ENCODE results near the gene GGACT.
"Not testable (repeated sequence)": the region's sequence is repeated elsewhere in the genome, so short reads cannot be mapped to it uniquely, and the experiment has no call there.

Gene GGACT

DNA sequence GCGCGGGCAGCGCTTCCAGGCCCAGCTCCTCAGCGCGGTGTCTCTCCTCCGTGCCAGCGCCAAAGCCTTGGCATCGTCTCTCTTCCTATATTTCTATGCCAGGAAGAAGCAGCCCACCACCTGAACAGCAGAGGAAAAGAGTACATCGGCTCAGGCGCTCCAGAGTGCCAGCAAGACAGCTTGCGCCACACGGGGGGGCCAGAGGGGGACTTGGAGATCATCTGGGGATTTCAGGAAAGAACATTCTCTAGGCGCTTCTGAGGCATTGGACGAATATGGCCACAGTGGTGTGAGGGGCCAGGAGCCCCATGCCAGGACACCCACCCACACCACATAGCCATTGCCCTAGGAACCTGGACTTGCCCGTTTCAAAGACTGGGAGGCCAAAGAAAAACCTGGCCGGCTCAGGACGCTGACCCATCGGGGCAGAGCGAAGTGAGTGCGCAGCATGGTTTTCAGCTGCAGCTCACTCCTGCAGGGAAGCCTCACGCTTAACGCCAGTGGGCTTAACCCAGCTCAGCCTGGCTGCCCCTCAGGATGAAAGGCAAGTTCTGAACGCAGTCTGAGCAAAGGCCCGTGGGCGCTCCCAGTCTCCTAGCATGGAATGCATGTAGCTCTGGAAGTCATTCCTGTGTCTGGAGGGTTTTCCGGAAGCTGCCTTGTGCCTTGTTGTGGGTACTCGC lies 62.1 kb downstream of the GGACT start:
- no peak for DNase-seq

DNA sequence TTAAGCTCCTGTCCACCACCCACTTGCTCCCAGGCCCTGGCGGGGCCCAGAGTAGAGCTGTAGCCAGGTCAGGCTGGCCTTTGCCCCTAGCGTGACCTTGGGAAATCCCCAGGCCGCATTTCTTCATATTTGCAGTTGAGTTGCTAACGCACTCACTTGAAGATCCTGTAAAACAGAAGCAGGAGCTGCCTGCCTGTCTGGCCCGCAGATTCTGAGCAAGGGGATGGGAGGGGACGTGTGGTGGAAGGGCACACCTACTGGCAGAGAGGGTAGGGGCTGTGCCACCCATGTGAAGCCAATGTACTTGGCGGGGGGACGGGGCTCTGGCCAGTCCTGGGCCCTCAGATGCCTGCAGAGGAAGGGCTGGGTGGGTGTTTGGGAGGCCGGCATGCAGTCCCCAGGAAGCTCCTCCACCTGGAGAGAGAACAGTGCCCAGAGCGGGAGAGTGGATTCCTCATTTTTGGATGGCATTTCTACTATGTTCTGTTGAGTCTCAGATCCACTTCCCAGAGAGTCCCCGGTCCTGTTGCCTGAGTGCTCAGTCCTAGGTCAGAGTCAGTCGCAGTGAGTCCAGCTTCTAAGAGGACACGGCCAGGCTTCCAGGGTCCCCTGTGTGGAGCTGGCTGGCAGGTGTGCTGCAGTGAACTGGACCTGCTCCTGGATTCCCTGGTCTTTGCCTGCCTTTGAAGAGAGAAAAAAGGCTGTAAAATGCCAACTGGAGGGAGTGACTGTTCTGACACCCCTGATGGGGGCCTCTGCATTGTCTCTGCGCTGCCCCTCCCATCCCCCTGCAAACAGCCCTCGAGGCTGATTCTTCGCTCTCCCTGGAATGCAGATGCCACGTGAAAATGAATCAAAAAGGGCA lies 62.9 kb downstream of the GGACT start:
- no peak for DNase-seq

DNA sequence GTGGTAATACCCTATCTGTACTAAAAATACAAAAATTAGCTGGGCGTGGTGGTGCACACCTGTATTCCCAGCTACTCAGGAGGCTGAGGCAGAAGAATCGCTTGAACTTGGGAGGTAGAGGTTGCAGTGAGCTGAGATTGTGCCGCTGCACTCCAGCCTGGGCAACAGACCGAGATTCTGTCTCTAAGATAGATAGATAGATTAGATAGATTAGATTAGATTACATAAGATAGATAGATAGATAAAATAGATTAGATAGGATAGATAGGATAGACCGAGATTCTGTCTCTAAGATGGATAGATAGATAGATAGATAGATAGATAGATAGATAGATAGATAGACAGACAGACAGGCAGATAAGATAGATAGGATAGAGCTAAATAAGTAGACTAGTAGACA lies 63.9 kb downstream of the GGACT start:
- DNase-seq, result not testable (repeated sequence)

DNA sequence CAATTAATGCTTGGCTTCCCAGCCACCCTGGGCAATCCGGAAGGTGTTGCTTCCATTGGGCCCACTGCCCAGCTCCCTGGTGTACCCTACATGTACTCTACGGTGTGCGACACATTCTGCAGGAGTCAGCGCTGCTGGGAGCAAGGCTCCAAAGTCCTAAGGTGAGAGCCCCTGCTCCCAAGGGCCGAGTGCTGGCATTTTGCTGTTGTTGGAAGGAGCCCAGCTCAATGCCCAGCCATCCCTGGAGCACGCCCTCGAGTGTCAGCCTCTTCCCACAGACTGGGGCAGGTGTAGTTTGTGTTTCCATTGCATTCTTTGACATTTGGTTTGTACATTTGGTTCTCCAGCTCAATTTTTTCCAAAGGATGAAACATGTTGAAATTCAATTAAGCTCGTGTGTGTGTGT lies 64.6 kb downstream of the GGACT start:
- DNase-seq, result no peak

DNA sequence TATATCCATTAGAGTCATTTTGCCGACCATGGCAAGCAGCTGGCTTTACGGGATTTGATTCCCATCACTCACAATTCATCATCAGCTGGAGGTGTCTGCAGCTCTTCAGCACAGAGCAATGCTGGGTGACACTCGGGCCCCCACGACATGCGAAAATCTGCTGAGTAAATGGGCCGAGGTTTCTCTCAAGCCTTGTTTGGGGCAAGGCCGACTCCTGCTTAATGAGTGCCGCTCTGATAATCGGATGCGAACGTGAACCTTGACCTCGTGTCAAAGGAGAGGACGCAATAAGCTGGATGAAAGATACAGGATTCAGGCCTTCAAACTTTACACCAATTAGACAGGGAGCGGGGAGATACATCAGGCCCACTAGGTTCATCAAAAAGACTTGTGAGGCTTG lies 65.2 kb downstream of the GGACT start:
- DNase-seq, result no peak

DNA sequence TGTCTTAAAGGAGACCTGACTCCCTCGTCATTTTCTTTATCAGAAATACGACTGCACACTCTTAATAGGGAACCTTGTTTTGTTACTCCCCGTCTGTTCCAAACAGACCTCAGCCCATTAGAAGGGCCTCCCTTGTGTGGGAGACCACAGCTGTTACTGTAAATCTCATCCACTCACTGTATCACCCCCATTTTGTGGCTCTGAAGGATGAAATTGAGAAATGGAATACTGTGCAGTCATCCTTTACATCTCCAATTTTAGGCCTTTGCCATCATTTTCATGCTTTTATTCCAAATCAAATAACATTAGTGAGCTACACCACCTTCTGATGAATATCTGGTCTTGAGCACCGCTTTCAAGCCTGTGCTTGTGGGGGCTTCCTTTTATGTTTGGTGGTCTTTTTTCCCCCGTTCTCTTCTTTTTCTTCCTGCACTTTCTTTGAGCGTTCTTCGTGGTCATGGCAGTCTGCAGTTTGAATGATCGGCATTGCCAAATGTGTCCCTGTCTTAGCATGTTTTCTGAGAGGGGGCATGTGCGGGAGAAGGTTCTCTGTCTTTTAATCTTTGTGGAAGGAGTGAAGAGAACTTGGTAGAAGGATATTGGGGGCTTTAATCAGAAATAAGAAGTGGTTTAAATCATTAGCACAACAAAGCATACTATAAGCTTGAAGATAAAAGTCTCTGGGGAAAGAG lies 65.8 kb downstream of the GGACT start:
- DNase-seq, result no peak

DNA sequence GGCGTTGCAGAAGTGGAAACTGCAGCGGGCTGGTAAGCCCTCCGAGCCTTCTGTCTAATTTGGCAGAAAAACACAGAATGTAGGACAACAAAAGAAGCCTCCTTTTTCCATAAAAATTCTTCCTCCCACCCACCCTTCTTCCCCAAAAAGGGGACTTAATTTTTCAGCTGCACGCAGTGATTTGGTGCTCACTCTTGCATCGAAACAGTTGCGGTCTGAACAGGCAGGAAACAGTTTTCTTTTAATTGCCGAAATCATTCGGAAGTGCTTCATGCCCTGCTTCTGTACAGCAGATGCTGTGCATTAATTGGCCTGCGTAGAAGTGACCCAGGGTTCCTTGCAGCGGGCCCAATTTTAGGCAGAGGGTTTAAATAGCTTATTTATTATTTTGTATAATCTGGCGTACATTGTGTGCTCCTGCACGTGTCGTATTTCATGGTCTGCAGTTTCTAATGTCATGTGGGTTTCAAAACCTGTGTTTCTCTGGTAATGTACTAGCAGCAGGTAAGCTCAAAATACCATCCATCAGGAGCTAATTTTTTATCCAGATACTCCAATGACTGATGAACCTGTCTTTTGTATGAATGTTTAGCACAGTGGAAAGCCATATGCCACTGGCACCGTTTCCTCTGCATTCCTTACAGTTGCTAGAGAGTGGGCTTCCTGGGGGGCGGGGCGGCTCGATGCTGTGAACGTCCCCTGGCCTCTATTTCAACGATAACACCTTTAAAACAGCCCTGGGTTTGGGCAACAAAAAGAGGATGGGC lies 66.6 kb downstream of the GGACT start:
- no peak for DNase-seq

DNA sequence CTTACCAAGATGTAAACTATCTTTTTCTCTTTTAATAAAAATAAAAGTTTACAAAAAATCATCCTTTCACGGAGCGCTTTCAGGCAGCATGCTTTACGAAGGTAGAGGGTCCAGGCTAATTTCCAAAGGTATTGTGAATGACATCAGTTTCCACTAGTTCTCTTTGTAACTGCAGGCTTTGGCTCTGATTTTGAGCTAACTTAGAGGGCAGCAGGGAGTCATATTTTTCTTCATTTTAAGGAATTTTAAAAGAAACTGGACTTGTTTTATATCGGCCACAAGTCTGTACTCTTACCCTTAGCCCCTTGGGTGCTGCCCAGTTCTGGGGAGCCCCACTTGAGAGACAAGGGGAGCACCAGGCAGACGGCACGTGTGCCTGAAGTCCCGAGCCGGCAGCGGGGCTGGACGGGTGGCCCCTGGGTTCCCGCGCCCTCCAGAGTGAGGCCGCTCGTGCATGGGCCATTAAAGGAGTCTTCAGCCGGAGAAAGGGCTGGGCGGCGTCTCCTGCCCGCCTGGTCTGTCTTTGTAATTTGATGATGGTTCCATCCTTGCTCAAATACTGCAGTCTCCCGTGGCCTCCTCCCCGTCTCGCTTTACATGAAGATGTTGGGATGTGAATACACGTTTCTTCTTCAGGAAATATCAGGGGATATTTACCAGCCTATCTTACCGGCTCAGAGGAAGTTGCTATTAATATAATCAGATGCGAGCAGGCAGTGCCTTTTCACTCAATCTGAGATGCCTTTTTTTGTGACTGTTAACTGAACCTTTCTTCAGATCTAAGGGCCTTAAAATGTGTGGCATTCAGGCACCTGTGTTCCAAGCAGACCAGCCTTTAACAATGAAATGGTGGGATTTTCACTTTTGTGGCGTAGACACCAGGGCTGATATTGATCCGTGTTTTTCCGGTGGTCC lies 67.4 kb downstream of the GGACT start:
- DNase-seq, result no peak

DNA sequence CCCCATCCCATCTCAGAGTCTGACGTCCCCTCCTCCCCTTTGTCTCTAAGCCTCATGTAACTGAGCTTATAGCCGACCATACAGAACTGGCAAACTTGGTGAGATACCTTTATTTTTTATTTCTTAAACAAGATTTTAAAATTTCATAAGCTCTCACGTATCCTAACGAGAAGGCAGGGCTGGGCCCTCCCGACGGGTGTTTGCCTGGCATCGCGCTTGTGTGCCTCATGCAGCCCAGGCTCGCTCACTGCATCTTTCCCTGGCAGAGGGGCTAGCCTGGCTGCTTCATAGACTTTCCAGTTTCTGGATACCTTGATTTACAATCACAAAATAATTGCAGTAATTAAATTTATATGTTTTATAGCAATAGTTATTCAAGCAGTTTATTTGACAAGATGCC lies 69.0 kb downstream of the GGACT start:
- no peak for DNase-seq

DNA sequence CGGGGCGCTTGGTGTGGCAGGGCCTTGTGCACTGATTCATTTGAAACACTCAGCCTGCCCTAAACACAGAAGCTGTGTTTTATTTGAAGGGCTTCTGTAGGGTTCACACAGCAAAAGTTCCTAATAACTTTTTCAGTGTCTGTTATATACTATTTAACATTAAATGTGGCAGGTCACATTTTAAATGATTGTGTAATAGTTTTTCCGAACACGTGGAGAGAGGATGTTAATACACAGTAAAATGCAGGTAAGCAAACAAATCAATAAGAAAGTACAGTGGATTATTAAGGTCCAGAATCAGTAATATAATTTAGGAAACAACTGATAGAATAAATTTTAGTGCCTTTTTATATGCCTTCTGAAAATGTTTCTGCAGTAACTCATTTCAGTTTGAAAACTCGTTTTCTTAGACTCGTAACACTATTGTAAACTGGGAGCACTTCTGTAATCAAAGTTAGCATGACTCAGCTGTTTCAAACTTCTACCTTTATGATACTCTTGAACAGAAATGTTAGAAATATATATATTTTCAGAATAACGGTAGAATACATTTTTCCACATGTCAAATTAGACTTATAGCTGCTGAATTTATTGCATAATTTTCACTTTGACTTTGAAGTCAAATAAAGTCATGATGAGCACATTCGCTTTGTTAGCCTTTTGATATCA lies 70.1 kb downstream of the GGACT start:
- no peak for DNase-seq

DNA sequence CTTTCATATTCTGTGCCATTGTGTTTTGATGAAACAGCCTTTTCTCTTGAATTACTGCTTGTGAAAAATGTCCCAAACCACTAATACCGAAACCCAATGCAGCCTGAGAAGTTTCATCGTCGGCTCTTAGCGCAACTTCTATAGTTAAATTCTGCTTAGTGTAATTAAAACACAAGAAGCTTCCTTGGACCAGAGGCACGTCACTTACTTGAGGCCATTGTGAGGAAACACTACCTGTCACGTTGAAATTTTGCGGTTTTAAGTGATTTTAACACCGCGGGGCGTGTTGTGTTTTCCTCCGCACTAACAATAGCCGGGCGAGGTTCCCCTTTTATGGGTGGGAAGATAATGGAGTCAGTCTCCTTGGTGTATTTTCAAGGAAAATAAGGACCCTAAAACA lies 70.9 kb downstream of the GGACT start:
- no peak for DNase-seq

DNA sequence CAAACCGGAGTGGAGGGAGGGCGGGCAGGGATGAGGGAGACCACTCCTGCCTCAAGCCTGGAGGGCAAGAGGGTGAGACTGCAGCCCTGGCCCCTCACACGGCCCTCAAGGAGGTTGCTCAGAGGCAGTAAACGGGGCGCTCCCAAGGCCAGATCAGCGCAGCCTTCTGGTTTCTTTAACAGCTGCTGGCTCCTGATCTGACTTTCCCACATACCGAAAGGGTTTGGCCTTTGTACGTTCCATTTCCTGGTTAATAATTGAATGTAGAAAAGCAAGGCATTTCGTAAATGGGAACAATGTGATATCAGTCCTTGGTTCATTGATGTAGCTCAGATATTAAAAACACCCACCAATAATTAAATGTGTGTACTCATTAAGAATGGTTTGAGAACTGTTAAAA lies 71.5 kb downstream of the GGACT start:
- DNase-seq, result no peak

DNA sequence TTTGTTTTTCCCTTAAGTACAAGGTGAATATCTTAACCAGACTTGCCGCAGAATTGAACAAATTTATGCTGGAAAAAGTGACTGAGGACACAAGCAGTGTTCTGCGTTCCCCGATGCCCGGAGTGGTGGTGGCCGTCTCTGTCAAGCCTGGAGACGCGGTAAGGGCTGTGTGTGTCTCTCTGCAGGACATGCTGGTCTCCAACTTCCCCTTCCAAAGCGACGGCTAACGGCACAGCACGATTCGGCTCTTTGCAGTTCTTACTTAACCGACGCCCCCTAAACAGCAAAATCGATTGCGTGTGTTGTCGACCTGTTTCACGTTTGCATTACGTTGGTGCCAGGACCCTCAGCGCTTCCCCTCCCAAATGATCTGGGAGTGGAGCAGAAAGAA lies 73.2 kb downstream of the GGACT start:
- DNase-seq, result no peak

DNA sequence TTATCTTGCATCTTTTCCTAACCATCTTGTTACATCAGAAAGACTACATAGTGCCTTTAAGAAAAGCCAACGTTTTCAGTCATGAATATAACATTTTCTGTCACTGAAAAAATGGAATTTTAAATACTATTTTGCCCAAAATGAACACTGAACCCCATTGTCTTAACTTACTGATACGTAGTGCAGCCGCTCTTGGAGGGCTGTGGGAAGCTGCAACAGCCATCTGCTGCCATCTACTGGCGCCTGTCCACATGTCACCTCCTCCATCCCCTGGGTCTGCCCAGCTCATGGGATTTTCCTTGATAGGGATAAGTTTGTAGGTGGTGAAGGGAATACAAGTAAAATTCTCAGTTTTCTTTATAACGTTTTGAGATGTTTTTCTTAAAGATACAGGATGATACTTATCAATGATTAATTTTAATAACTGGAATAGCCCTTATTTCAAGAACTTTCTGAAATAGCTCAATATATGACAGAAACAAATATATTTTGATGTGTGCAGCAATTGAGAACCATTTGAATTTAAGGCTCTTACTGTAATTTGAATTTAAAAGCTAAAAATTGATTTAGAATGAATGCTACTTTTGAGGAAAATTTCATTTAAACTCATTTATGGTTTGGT lies 73.7 kb downstream of the GGACT start:
- peak; percentile 79 for DNase-seq

DNA sequence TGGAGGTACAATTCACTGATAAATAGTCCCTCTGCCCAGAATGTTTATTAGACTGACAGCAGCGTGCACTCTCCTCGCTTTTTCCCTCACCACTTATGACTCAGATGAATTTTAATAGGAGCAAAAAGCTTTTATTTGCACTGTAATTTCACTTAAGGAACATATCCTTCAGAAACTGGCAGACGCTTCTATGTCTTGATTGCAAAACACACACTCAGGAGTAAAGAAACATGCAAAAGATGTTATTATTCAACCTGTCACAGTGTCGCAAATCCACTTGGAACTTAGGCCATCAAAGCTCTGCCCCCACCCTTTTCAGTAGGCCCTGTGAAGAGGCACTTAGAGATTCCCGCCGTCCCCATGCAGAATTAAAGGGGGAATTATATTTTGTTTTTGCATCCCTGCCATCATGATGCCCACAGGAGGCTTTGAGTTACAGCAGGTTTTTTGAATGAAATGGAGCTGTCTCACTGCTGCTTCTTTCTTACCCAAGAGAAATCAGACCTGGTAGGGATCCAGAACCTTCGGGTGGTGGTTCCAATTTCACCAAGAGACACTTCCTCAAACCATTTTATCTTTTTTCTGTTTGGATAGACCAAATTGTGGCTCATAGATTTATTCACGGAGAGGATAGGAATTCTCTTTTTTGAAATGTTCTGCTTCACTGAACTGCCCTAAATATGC lies 74.5 kb downstream of the GGACT start:
- no peak for DNase-seq

DNA sequence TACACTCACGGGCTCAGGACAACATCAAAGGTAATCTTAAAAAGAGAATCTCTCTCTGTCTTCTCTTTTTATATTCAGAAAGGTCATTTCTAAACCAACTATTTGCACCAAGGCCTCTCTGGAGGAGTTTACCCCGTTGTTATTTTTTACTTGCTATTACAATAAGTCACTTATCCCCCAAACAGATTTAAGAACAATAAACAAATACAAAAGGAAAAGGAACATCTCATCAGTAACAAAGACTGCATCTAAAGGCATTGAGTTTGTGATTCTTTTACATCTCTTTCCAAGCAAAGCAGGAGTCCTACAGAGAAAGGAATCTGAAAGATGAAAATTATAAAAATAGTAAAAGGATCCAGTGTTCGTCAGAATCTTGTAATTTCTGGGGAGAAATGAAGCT lies 75.4 kb downstream of the GGACT start:
- DNase-seq, result no peak

DNA sequence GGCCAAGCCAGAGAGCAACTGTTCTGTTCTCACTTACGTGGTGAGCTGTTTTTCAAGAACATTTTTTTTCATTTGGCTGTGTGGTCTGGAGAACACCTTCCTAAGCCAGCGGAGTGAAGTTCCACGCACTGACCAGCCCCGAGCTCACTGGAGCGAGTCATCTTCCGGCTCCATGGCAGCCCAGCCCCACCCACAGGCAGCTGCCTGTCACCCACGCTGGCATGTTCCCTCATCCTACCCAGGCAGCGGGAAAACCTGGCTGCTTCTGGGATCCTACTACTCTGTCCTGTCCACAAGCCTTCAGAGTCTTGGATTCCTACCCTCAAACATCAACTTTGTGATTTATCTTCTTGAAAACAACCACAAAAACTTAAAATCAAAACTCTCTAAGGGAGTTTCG lies 76.2 kb downstream of the GGACT start:
- no peak for DNase-seq

DNA sequence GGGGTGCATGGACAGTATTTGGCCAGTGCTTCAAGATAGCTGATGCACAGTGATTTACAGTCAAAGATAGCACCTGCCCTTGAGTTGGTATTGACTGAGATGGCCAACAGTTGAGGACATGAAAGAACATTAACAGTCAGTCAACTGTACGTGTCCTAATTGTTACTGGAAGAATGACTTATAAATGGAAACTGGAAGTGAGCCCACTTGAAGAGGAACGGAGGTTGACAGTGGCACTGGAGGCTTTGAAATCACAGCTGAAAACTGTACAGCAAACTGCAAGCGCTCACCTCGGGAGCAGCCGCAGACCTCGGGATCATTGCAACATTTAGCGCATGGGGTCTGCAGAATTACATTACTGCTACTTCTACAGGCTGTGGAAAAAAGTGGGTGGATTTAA lies 77.1 kb downstream of the GGACT start:
- no peak for DNase-seq

DNA sequence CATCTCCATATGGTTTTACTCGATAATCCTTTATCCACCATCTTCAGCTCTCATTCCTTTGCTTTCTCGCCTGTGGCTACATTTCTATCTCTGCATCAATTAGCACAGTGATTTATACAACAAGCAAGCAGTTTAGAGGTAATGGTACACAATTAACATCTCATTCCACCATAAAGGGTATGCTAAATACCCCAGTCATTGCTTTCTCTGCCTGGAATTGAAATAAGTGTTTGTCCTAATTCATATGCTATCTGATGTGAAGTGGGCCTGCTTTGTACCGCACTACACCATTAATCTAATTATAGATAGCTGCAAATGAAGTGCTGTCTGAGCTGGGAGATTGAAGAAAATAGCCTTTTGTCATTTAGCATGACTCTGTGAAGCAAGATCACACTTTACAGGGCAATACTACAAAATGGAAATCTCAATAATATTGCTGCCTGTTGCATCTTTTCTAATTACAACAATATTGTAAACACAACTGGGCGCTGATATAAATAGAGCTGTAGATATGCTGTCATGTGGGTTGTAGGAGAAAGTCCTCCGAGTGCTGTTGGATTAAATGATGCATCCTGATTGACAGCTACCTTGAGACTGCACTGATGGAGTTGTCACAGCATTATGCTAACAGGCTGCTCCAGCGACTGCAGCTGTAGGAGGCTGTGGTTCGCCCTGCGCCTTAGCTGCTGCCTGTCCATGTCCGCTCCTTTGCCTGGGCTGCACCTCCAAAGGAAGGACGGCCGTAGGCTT lies 78.2 kb downstream of the GGACT start:
- no peak for DNase-seq

DNA sequence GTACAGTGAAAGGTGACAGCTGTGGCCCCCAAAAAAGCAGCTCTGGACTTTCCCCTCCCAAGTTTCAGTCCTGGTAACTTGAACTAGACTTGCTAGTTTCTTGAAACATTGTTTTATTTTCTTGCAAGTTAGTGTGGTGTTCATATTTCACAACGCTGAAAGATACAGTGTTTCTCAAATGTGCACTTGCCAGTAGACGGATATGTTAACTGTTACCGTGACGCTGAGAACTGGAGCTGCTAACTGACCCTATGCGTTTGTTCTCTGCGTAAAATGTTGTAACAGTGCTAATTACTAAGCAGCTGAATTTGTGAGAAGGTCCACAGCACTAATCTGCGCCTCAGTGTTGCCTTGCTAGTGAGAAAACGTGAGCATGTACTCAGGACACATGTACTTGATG lies 79.6 kb downstream of the GGACT start:
- no peak for DNase-seq
